GM12878 (cell line): ENCODE measurements around the gene PLOD3.

Experiments
- BRCA1 ChIP-seq: IDR thresholded peaks from 2 replicates; pipeline ENCODE4 v1.6.1; 2011; ENCODE audit warnings: low read depth, low read length, improper control_type of control experiment
- DPF2 ChIP-seq: fragments of 450-650 bp; IDR thresholded peaks from 2 replicates; pipeline ENCODE4 v1.6.1; 2017; ENCODE audit warnings: mild to moderate bottlenecking
- EP300 ChIP-seq, 2 experiments: fragments of 150-350 bp in 1 of 2; IDR thresholded peaks; 2 replicates each; pipeline ENCODE4 v1.6.1; 2011 to 2012; ENCODE audit warnings: low read depth in 2 of 2, low read length in 2 of 2, borderline replicate concordance in 1 of 2, improper control_type of control experiment in 1 of 2, inconsistent platforms in 1 of 2; ENCODE audit not compliant: control insufficient read depth in 1 of 2
- JUND ChIP-seq: IDR thresholded peaks from 2 replicates; pipeline ENCODE4 v1.6.1; 2012; ENCODE audit warnings: low read depth, mild to moderate bottlenecking, low read length, improper control_type of control experiment, moderate library complexity
- POLR2A ChIP-seq: IDR thresholded peaks from 2 replicates; pipeline ENCODE4 v1.6.1; 2011; ENCODE audit warnings: low read depth, mild to moderate bottlenecking, low read length
- RAD51 ChIP-seq: fragments of 450-650 bp; IDR thresholded peaks from 2 replicates; pipeline ENCODE4 v1.6.1; 2016; ENCODE audit warnings: moderate library complexity, mild to moderate bottlenecking, inconsistent platforms
- SIN3A ChIP-seq: IDR thresholded peaks from 2 replicates; pipeline ENCODE4 v1.6.1; 2012; ENCODE audit warnings: low read depth, low read length, improper control_type of control experiment
- STAT3 ChIP-seq: IDR thresholded peaks from 2 replicates; pipeline ENCODE4 v1.6.1; 2011; ENCODE audit warnings: low read depth, low read length, improper control_type of control experiment
- ZBED1 ChIP-seq: IDR thresholded peaks from 2 replicates; pipeline ENCODE4 v1.6.1; 2016; ENCODE audit warnings: borderline replicate concordance
- TF ChIP-seq, protein P1 (sequence below): fragments of 450-650 bp; IDR thresholded peaks from 2 replicates; pipeline ENCODE4 v1.6.1; 2017; ENCODE audit warnings: mild to moderate bottlenecking
- TF ChIP-seq, protein P2 (sequence below): fragments of 450-650 bp; IDR thresholded peaks from 2 replicates; pipeline ENCODE4 v1.6.1; 2018; ENCODE audit warnings: borderline replicate concordance, mild to moderate bottlenecking; ENCODE audit not compliant: partially characterized antibody
- TF ChIP-seq, protein P3 (sequence below), 3 experiments: IDR thresholded peaks in 2 of 3; conservative IDR thresholded peaks in 1 of 3; 2 replicates each; pipeline ENCODE4 v1.5.1; 2011; ENCODE audit warnings: low read depth in 3 of 3, low read length in 3 of 3, mild to moderate bottlenecking in 3 of 3, control low read depth in 2 of 3, moderate library complexity in 2 of 3, inconsistent platforms in 1 of 3, mixed read lengths in 1 of 3; ENCODE audit not compliant: control insufficient read depth in 2 of 3, insufficient read depth in 1 of 3; ENCODE audit errors: extremely low read depth in 1 of 3

DNA sequence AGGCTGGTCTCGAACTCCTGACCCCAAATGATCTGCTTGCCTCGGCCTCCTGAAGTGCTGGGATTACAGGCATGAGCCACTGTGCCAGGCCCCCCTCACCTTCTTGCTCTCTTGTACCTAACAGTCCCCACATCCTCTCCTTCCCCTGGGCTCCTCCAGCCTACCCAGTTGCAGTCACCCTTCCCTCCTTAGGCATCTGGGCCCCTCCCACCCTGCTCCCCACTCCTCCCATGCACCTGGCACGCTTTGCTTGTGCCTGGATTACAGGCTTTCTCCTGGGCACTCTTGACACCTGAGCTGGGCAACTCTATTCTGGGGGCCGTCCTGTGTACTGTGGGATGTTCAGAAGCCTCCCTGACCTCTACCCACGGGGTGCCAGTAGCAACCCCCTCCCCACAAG, 17.3 kb upstream of the PLOD3 start:
- TF ChIP-seq STAT3 (no peak), EP300 (IDR thresholded peaks at IDR 0.05; ENCODE audit: borderline replicate concordance in 1 of 2, control insufficient read depth in 1 of 2, low read depth in 2 of 2, low read length in 2 of 2) (no peak), DPF2 (no peak), RAD51 (no peak), POLR2A (no peak; the same call in 1 of the 2 replicates), SIN3A (no peak), BRCA1 (no peak), ZBED1 (no peak), JUND (no peak)
- TF ChIP-seq, protein P1, sequence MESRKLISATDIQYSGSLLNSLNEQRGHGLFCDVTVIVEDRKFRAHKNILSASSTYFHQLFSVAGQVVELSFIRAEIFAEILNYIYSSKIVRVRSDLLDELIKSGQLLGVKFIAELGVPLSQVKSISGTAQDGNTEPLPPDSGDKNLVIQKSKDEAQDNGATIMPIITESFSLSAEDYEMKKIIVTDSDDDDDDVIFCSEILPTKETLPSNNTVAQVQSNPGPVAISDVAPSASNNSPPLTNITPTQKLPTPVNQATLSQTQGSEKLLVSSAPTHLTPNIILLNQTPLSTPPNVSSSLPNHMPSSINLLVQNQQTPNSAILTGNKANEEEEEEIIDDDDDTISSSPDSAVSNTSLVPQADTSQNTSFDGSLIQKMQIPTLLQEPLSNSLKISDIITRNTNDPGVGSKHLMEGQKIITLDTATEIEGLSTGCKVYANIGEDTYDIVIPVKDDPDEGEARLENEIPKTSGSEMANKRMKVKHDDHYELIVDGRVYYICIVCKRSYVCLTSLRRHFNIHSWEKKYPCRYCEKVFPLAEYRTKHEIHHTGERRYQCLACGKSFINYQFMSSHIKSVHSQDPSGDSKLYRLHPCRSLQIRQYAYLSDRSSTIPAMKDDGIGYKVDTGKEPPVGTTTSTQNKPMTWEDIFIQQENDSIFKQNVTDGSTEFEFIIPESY: no peak
- TF ChIP-seq, protein P2, sequence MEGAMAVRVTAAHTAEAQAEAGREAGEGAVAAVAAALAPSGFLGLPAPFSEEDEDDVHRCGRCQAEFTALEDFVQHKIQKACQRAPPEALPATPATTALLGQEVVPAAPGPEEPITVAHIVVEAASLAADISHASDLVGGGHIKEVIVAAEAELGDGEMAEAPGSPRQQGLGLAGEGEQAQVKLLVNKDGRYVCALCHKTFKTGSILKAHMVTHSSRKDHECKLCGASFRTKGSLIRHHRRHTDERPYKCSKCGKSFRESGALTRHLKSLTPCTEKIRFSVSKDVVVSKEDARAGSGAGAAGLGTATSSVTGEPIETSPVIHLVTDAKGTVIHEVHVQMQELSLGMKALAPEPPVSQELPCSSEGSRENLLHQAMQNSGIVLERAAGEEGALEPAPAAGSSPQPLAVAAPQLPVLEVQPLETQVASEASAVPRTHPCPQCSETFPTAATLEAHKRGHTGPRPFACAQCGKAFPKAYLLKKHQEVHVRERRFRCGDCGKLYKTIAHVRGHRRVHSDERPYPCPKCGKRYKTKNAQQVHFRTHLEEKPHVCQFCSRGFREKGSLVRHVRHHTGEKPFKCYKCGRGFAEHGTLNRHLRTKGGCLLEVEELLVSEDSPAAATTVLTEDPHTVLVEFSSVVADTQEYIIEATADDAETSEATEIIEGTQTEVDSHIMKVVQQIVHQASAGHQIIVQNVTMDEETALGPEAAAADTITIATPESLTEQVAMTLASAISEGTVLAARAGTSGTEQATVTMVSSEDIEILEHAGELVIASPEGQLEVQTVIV: no peak
- TF ChIP-seq, protein P3, sequence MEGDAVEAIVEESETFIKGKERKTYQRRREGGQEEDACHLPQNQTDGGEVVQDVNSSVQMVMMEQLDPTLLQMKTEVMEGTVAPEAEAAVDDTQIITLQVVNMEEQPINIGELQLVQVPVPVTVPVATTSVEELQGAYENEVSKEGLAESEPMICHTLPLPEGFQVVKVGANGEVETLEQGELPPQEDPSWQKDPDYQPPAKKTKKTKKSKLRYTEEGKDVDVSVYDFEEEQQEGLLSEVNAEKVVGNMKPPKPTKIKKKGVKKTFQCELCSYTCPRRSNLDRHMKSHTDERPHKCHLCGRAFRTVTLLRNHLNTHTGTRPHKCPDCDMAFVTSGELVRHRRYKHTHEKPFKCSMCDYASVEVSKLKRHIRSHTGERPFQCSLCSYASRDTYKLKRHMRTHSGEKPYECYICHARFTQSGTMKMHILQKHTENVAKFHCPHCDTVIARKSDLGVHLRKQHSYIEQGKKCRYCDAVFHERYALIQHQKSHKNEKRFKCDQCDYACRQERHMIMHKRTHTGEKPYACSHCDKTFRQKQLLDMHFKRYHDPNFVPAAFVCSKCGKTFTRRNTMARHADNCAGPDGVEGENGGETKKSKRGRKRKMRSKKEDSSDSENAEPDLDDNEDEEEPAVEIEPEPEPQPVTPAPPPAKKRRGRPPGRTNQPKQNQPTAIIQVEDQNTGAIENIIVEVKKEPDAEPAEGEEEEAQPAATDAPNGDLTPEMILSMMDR (IDR thresholded peaks at IDR 0.05 in 2 of 3, conservative IDR thresholded peaks at IDR 0.05 in 1 of 3; ENCODE audit: control insufficient read depth in 2 of 3, extremely low read depth in 1 of 3, insufficient read depth in 1 of 3, low read depth in 3 of 3, low read length in 3 of 3): no peak
